Mesenchymal stem cell (in vitro differentiated cells and primary cell): ENCODE results near the gene BFAR.

Source experiments
- DNase-seq: peaks from one replicate; pipeline ENCODE4 v3.0.0-alpha.2; 2013
- H2AFZ ChIP-seq: one replicate; pipeline ENCODE4 v1.6.1; 2013; ENCODE audit warnings: low read depth, mild to moderate bottlenecking, control low read depth, inconsistent platforms, low read length, moderate library complexity
- H2AK5ac ChIP-seq: 2 replicates; pipeline ENCODE4 v1.6.1; 2013; ENCODE audit warnings: low read length, moderate library complexity, mild to moderate bottlenecking, inconsistent platforms; ENCODE audit not compliant: severe bottlenecking
- H2BK120ac ChIP-seq: one replicate; pipeline ENCODE4 v1.6.1; 2013; ENCODE audit warnings: low read depth, mild to moderate bottlenecking, inconsistent platforms, low read length, moderate library complexity
- H2BK12ac ChIP-seq, 2 experiments: one replicate each; pipeline ENCODE4 v1.6.1; 2013; ENCODE audit warnings: inconsistent platforms in 2 of 2, low read length in 2 of 2, mild to moderate bottlenecking in 2 of 2, moderate library complexity in 2 of 2, control low read depth in 1 of 2
- H2BK15ac ChIP-seq: one replicate; pipeline ENCODE4 v1.6.1; 2013; ENCODE audit warnings: mild to moderate bottlenecking, low read depth, inconsistent platforms; ENCODE audit not compliant: poor library complexity, severe bottlenecking
- H2BK5ac ChIP-seq: 2 replicates; pipeline ENCODE4 v1.6.1; 2013; ENCODE audit warnings: low read depth, mild to moderate bottlenecking, low read length, control low read depth, inconsistent platforms; ENCODE audit not compliant: poor library complexity, severe bottlenecking
- H3K14ac ChIP-seq, 2 experiments: one replicate each; pipeline ENCODE4 v1.6.1; 2013; ENCODE audit warnings: inconsistent platforms in 2 of 2, low read length in 2 of 2, control low read depth in 1 of 2, mild to moderate bottlenecking in 1 of 2, moderate library complexity in 1 of 2
- H3K18ac ChIP-seq, 2 experiments: one replicate each; pipeline ENCODE4 v1.6.1; 2013; ENCODE audit warnings: inconsistent platforms in 2 of 2, low read length in 2 of 2, control low read depth in 1 of 2, low read depth in 1 of 2, mild to moderate bottlenecking in 1 of 2
- H3K23ac ChIP-seq, 2 experiments: one replicate each; pipeline ENCODE4 v1.6.1; 2013; ENCODE audit warnings: inconsistent platforms in 2 of 2, low read length in 2 of 2, mild to moderate bottlenecking in 2 of 2, moderate library complexity in 2 of 2, control low read depth in 1 of 2
- H3K27ac ChIP-seq: 2 replicates; pipeline ENCODE4 v1.5.1; 2013; ENCODE audit warnings: mild to moderate bottlenecking, moderate library complexity, low read length, control low read depth, inconsistent platforms; ENCODE audit not compliant: poor library complexity, severe bottlenecking
- H3K27me3 ChIP-seq, 2 experiments: 2 replicates each; pipeline versions ENCODE4 v1.6.1 to v1.7.0; 2013; ENCODE audit warnings: low read length in 2 of 2, mild to moderate bottlenecking in 2 of 2, moderate library complexity in 2 of 2, control low read depth in 1 of 2, inconsistent platforms in 1 of 2; ENCODE audit not compliant: control insufficient read depth in 1 of 2, insufficient read depth in 1 of 2
- H3K36me3 ChIP-seq, 2 experiments: 2 replicates each; pipeline versions ENCODE4 v1.6.1 to v1.7.0; 2013; ENCODE audit warnings: low read length in 2 of 2, control low read depth in 1 of 2, inconsistent platforms in 1 of 2, low read depth in 1 of 2, mild to moderate bottlenecking in 1 of 2; ENCODE audit not compliant: insufficient read depth in 2 of 2, control insufficient read depth in 1 of 2
- H3K4ac ChIP-seq, 2 experiments: one replicate each; pipeline ENCODE4 v1.6.1; 2013; ENCODE audit warnings: inconsistent platforms in 2 of 2, low read length in 2 of 2, mild to moderate bottlenecking in 2 of 2, moderate library complexity in 2 of 2, control low read depth in 1 of 2, low read depth in 1 of 2
- H3K4me1 ChIP-seq: 2 replicates; pipeline ENCODE4 v1.6.1; 2013; ENCODE audit warnings: low read depth, low read length, control low read depth; ENCODE audit not compliant: control insufficient read depth, insufficient read depth
- H3K4me2 ChIP-seq: 2 replicates; pipeline ENCODE4 v1.6.1; 2013; ENCODE audit warnings: low read length, mild to moderate bottlenecking, inconsistent platforms; ENCODE audit not compliant: poor library complexity, severe bottlenecking
- H3K4me3 ChIP-seq, 2 experiments: 2 replicates each; pipeline versions ENCODE4 v1.5.1 to v1.7.0; 2013; ENCODE audit warnings: low read length in 2 of 2, mild to moderate bottlenecking in 2 of 2, control low read depth in 1 of 2, low read depth in 1 of 2; ENCODE audit not compliant: insufficient read depth in 1 of 2
- H3K79me1 ChIP-seq: replicated peaks from 2 replicates; pipeline ENCODE4 v1.6.1; 2013; ENCODE audit warnings: mild to moderate bottlenecking, control low read depth, low read length, inconsistent platforms; ENCODE audit not compliant: poor library complexity, severe bottlenecking
- H3K9ac ChIP-seq: 2 replicates; pipeline ENCODE4 v1.7.0; 2013; ENCODE audit warnings: mild to moderate bottlenecking, low read length, moderate library complexity
- H3K9me3 ChIP-seq: 2 replicates; pipeline ENCODE4 v1.7.0; 2013; ENCODE audit warnings: mild to moderate bottlenecking, low read length; ENCODE audit not compliant: control insufficient read depth
- H4K8ac ChIP-seq: one replicate; pipeline ENCODE4 v1.6.1; 2013; ENCODE audit warnings: inconsistent platforms, mild to moderate bottlenecking, low read length, moderate library complexity
- H4K91ac ChIP-seq: one replicate; pipeline ENCODE4 v1.6.1; 2013; ENCODE audit warnings: mild to moderate bottlenecking, low read length, inconsistent platforms
- WGBS: methylation state at CpG from one replicate; pipeline ENCODE4 v1.1.7; 2013; ENCODE audit warnings: mixed read lengths; 5-methylcytosine and 5-hydroxymethylcytosine counted together

BFAR gene

DNA sequence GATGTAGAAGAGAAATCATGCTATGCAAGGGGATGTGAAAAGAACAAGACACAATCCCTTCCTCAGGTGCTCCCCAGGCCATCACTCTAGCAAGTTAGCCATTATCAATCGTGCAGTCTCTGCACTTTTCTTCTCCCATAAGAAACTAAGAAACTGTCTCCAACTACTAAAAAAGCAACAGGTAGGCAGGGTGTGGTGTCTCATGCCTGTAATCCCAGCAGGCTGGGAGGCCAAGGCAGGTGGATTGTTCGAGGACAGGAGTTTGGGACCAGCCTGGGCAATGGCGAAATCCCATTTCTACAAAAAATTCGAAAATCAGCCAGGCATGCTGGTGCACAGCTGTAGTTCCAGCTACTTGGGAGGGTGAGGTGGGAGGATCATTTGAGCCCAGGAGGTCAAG, 16.5 kb upstream of the BFAR start:
- Histone ChIP-seq H4K8ac (no peak overlapping the region), H3K4ac (no peak overlapping the region), H3K9me3 (no peaks in the 10 kb centered on the region), H3K9ac (no peak overlapping the region), H2BK120ac (no peak overlapping the region), H3K27ac (no peak overlapping the region), H2AK5ac (no peak overlapping the region), H3K27me3 (no peaks in the 10 kb centered on the region), H3K4me2 (no peak overlapping the region), H2BK15ac (no peak overlapping the region), H2AFZ (no peak overlapping the region), H3K14ac (no peak overlapping the region), H3K18ac (no peak overlapping the region), H3K4me1 (no peaks in the 10 kb centered on the region), H3K4me3 (no peak overlapping the region), H2BK12ac (no peak overlapping the region), H2BK5ac (no peak overlapping the region), H4K91ac (no peak overlapping the region), H3K23ac (no peak overlapping the region), H3K36me3 (peaks cover 43 to 73% of the 10 kb centered on the region in 2 experiments), H3K79me1 (peaks cover 13% of the 10 kb centered on the region)
- no peak for DNase-seq
- WGBS, result 97% methylated on average over 4 of the region's 4 CpGs

DNA sequence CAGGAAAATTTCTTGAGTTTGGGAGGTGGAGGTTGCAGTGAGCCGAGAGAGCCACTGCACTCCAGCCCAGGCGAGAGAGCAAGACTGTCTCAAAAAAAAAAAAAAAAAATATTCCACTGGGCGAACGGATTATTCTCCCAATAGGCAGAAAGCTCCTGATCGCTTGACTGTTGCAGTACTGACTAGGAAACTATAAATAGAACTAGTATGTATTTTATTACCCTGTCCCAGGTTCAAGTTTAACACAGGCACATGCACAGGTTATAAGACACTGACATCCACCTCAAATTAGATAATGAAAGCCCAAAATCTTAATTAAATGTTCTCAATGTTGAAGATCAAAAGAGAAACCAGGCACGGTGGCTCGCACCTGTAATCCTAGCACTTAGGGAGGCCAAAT, 14.2 kb upstream of the BFAR start:
- no peak overlapping the region for H2AK5ac ChIP-seq
- no peak overlapping the region for H3K27ac ChIP-seq
- no peak overlapping the region for H3K4me3 ChIP-seq
- no peaks in the 10 kb centered on the region for H3K4me1 ChIP-seq
- no peak overlapping the region for H2AFZ ChIP-seq
- no peaks in the 10 kb centered on the region for H3K27me3 ChIP-seq
- H4K8ac ChIP-seq, result no peak overlapping the region
- DNase-seq, result no peak
- H3K9me3 ChIP-seq, result no peaks in the 10 kb centered on the region
- no peak overlapping the region for H4K91ac ChIP-seq
- no peak overlapping the region for H2BK5ac ChIP-seq
- WGBS, result 96% methylated on average over 3 of the region's 7 CpGs
- H3K36me3 ChIP-seq, result peaks cover 43 to 82% of the 10 kb centered on the region in 2 experiments
- peaks cover 9% of the 10 kb centered on the region for H3K79me1 ChIP-seq
- no peak overlapping the region for H2BK15ac ChIP-seq
- no peak overlapping the region for H3K4ac ChIP-seq
- H3K18ac ChIP-seq, result no peak overlapping the region
- H3K14ac ChIP-seq, result no peak overlapping the region
- no peak overlapping the region for H3K9ac ChIP-seq
- no peak overlapping the region for H3K4me2 ChIP-seq
- H3K23ac ChIP-seq, result no peak overlapping the region
- H2BK120ac ChIP-seq, result no peak overlapping the region
- no peak overlapping the region for H2BK12ac ChIP-seq

DNA sequence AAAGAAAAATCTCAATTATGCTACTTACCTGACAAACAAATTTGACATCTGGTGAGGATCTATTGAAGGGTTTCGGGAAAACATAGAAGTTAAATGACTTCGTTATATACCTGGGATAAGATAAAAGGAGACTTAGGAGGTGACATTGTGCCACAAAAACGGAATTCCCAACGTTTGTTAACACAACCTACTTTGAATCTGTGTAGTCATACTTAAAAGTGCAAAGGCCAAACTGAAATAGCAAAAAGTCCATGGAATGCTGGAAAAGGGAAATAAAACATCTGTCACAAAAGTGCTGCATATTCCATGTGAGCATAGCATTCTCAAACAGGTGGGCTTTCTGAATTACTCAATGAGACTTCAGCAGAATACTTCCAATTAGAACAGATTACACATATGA, 5.7 kb upstream of the BFAR start:
- Histone ChIP-seq H3K79me1 (peaks cover 21% of the 10 kb centered on the region), H3K27me3 (no peaks in the 10 kb centered on the region), H3K9me3 (no peaks in the 10 kb centered on the region), H2AK5ac (no peak overlapping the region), H3K4me2 (no peak overlapping the region), H3K9ac (no peak overlapping the region), H2BK5ac (no peak overlapping the region), H3K27ac (no peak overlapping the region), H3K14ac (no peak overlapping the region), H2BK15ac (no peak overlapping the region), H2BK12ac (no peak overlapping the region), H2BK120ac (no peak overlapping the region), H4K8ac (no peak overlapping the region), H3K4ac (no peak overlapping the region), H4K91ac (no peak overlapping the region), H2AFZ (no peak overlapping the region), H3K18ac (no peak overlapping the region), H3K23ac (no peak overlapping the region), H3K4me1 (peaks cover 3% of the 10 kb centered on the region), H3K4me3 (no peak overlapping the region), H3K36me3 (peaks cover 25 to 59% of the 10 kb centered on the region in 2 experiments)
- 99% methylated on average over 4 of the region's 4 CpGs for WGBS
- DNase-seq, result peak; percentile 19

DNA sequence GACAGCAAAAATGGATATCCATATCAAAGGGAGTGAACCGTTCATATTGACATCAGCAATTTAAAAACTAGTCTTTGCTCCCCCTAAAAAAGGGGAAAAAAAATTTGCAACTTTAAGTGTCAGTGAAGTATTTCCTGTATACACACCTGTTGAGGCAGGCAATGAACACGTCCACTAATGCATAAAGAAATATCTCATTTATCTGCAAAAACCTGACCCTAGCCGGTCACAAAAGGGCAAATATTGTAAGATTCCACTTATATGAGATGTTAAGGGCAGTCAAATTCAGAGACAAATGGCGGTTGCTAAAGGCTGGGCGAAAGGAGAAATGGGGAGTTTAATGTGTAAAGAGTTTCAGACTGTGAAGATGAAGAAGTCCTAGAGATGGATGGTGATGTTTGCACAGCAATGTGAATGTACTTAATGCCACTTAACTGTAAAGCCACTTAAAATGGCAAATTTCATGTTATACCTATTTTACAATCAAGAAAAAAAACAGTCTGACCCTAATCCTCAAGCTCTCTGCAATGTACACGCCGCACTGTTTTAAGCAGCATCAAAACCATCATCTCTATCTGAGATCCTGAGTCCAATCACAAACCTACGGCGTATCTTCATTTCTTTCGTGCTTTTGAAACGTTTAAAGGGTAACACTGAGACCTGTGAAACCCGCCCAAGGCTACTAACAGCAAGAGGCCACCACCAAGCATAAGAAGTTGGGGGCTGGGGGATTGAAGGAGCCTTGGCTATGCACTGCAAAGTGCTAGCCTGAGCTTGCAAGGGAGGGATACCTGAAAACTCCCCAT, 3.7 kb upstream of the BFAR start:
- Histone ChIP-seq H3K27me3 (no peaks in the 10 kb centered on the region), H3K14ac (no peak overlapping the region), H3K4me1 (peaks cover 5% of the 10 kb centered on the region), H4K8ac (no peak overlapping the region), H3K18ac (no peak overlapping the region), H3K4me3 (peak overlapping the region; percentile 86 to 92), H3K4ac (peak overlapping the region in 1 of 2 experiments; percentile 64), H2BK12ac (no peak overlapping the region), H4K91ac (no peak overlapping the region), H2BK5ac (no peak overlapping the region), H3K36me3 (peaks cover 16 to 42% of the 10 kb centered on the region in 2 experiments), H3K79me1 (peaks cover 22% of the 10 kb centered on the region), H2AFZ (peak overlapping the region; percentile 24), H3K23ac (no peak overlapping the region), H2BK15ac (no peak overlapping the region), H3K4me2 (peak overlapping the region; percentile 87), H2BK120ac (no peak overlapping the region), H3K27ac (peak overlapping the region; percentile 49), H3K9me3 (no peaks in the 10 kb centered on the region), H3K9ac (peak overlapping the region; percentile 99), H2AK5ac (no peak overlapping the region)
- no peak for DNase-seq
- 64% methylated on average over 11 of the region's 12 CpGs for WGBS
